ENCODE results near the gene TMEM259. TPM values are rescaled to one million over a fixed set of nuclear protein-coding genes. Genes with fewer than 3 reads are reported as not detected.

TMEM259 gene
- total and polyA plus RNA-seq, 9 of the 15 experiments (the other 6 are each of a cell fraction or from before 2014, with no cell fraction given): 0.52 to 231 (median 63.6) TPM

- no peak for TF ChIP-seq RBM15 (IDR thresholded peaks at IDR 0.05; ENCODE audit: insufficient read depth, low read length)
- TF ChIP-seq HSF4 (CRISPR knock-in tag; IDR thresholded peaks at IDR 0.05; ENCODE audit: borderline replicate concordance): no peak
- no peak for TF ChIP-seq GATA2 (CRISPR knock-in tag; IDR thresholded peaks at IDR 0.05)
Observed at GRCh38 chr19:999379-999719, 21.6 kb downstream of the TMEM259 start (continued).

GRCh38 chr19:998064-998463, 22.9 kb downstream of the TMEM259 start:
- Histone ChIP-seq H3K36me3 (ENCODE audit: control insufficient read depth, insufficient read depth, low read length) (peaks cover 25% of the 10 kb centered on the region; the same call in 1 of the 3 replicates), H3K4me1 (replicated peaks in 1 of 2; ENCODE audit: control insufficient read depth in 2 of 2, insufficient read depth in 2 of 2, low read length in 2 of 2) (peaks cover 9 to 73% of the 10 kb centered on the region in 2 experiments), H3K27ac (ENCODE audit: extremely low read depth, low read depth, low read length) (no peak overlapping the region), H4K20me1 (replicated peaks; ENCODE audit: control insufficient read depth, insufficient read depth, low read length) (no peaks in the 10 kb centered on the region; the same call in 1 of the 2 replicates), H3K4me2 (ENCODE audit: insufficient read depth, low read length) (peak overlapping the region; percentile 8; the same call in 1 of the 2 replicates), H3K4me3 (no peak overlapping the region), H3K9ac (ENCODE audit: insufficient read depth in 1 of 2, low read depth in 2 of 2, low read length in 2 of 2) (peak overlapping the region in 1 of 2 experiments; percentile 40; a peak in 1 of 4 replicates), H3K27me3 (ENCODE audit: control insufficient read depth in 2 of 2, insufficient read depth in 2 of 2, low read length in 2 of 2) (no peaks in the 10 kb centered on the region), H3K9me3 (replicated peaks; ENCODE audit: control insufficient read depth, insufficient read depth, low read depth, low read length) (no peaks in the 10 kb centered on the region), H2AFZ (ENCODE audit: low read depth, low read length) (0 out of 2 replicates have a peak overlapping the region, but pooled peaks have one; percentile 33), H3K79me2 (ENCODE audit: control insufficient read depth, insufficient read depth, low read length) (no peaks in the 10 kb centered on the region), H3K9me1 (ENCODE audit: control insufficient read depth, insufficient read depth, low read length) (peaks cover 3% of the 10 kb centered on the region)
- DNase-seq (ENCODE audit: extremely low read depth in 1 of 4, low spot score in 3 of 4) (no peak), FAIRE-seq (peak; percentile 70), ATAC-seq (no peak)
- POLR2A ChIA-PET: interaction anchor here (0.9 to 1.1 kb wide), 2 partner anchors 19 to 27 kb away, joined by 3 read pairs; no protein-coding TSS in a partner anchor
- intact Hi-C loops (cut with micrococcal nuclease): no loop called here
- WGBS (ENCODE audit: insufficient coverage, low coverage, missing lambda C conversion rate): 12% methylated on average over 6 of the region's 6 CpGs
- in situ Hi-C loops (cut with MboI): no loop called here
- CTCF ChIA-PET (ENCODE audit: low intra/inter-chr PET ratio): no interaction called here
- no TSS peak for BruUV-seq (replicated peaks)
- no peak for TF ChIP-seq CBFB (CRISPR knock-in tag; IDR thresholded peaks at IDR 0.05)
- TF ChIP-seq MYBL2 (IDR thresholded peaks at IDR 0.05; ENCODE audit: low read depth): no peak
- no peak for TF ChIP-seq MYBL2 (CRISPR knock-in tag; IDR thresholded peaks at IDR 0.05; ENCODE audit: borderline replicate concordance)
- no peak for TF ChIP-seq ETV6 (IDR thresholded peaks at IDR 0.05; ENCODE audit: borderline replicate concordance in 1 of 2, low read depth in 2 of 2, low read length in 1 of 2)
- TF ChIP-seq ETV6 (CRISPR knock-in tag; IDR thresholded peaks at IDR 0.05; ENCODE audit: borderline replicate concordance): no peak
- no peak for TF ChIP-seq PTBP1 (IDR thresholded peaks at IDR 0.05; ENCODE audit: low read depth, low read length)
- TF ChIP-seq L3MBTL2 (IDR thresholded peaks at IDR 0.05): no peak
- TF ChIP-seq HSF4 (CRISPR knock-in tag; IDR thresholded peaks at IDR 0.05; ENCODE audit: borderline replicate concordance): no peak
- TF ChIP-seq, protein P1, sequence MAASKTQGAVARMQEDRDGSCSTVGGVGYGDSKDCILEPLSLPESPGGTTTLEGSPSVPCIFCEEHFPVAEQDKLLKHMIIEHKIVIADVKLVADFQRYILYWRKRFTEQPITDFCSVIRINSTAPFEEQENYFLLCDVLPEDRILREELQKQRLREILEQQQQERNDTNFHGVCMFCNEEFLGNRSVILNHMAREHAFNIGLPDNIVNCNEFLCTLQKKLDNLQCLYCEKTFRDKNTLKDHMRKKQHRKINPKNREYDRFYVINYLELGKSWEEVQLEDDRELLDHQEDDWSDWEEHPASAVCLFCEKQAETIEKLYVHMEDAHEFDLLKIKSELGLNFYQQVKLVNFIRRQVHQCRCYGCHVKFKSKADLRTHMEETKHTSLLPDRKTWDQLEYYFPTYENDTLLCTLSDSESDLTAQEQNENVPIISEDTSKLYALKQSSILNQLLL (CRISPR knock-in tag; IDR thresholded peaks at IDR 0.05; ENCODE audit: borderline replicate concordance): no peak
- TF ChIP-seq ZNF41 (CRISPR knock-in tag; conservative IDR thresholded peaks at IDR 0.05): no peak
- no peak for TF ChIP-seq GTF3C2 (IDR thresholded peaks at IDR 0.05; ENCODE audit: borderline replicate concordance, extremely low read depth, insufficient read length)
- no peak for TF ChIP-seq TOE1 (IDR thresholded peaks at IDR 0.05; ENCODE audit: borderline replicate concordance)
- no peak for TF ChIP-seq TOE1 (CRISPR knock-in tag; IDR thresholded peaks at IDR 0.05; ENCODE audit: borderline replicate concordance, low read depth)
- no peak for TF ChIP-seq SETDB1 (IDR thresholded peaks at IDR 0.05; ENCODE audit: low read length)
- no peak for TF ChIP-seq SP2 (IDR thresholded peaks at IDR 0.05; ENCODE audit: extremely low read depth, low read depth, low read length, poor library complexity, severe bottlenecking)
